HepG2 (cell line): ENCODE data around the gene CHDH. TPM values are rescaled to one million over a fixed set of nuclear protein-coding genes. Genes with fewer than 3 reads are reported as not detected.

Experiments used
- CBX1 ChIP-seq: IDR thresholded peaks from one replicate; pipeline ENCODE4 v1.6.1; 2016; ENCODE audit warnings: antibody characterized with exemption, low read depth
- GABPA ChIP-seq, 2 experiments: IDR thresholded peaks; 2 replicates each; pipeline ENCODE4 v1.6.1; 2011 to 2016; ENCODE audit warnings: low read depth in 2 of 2, low read length in 1 of 2, missing biosample characterization in 1 of 2, missing genetic modification characterization in 1 of 2
- GMEB1 ChIP-seq: sonication (generic); formaldehyde crosslinking; IDR thresholded peaks from 2 replicates; pipeline ENCODE4 v1.5.1; 2020; ENCODE audit warnings: missing genetic modification reagents, mild to moderate bottlenecking, borderline replicate concordance
- KDM2A ChIP-seq: sonication (generic); formaldehyde crosslinking; IDR thresholded peaks from 2 replicates; pipeline ENCODE4 v1.4.0; 2020; ENCODE audit warnings: low read depth, missing genetic modification reagents, borderline replicate concordance
- KDM5B ChIP-seq: sonication (generic); formaldehyde crosslinking; IDR thresholded peaks from 2 replicates; pipeline ENCODE4 v1.4.0; 2020; ENCODE audit warnings: missing genetic modification reagents, mild to moderate bottlenecking, borderline replicate concordance
- MED8 ChIP-seq: sonication (generic); formaldehyde crosslinking; IDR thresholded peaks from 2 replicates; pipeline ENCODE4 v1.8.1; 2023; ENCODE audit warnings: mild to moderate bottlenecking, missing genetic modification reagents; ENCODE audit not compliant: insufficient replicate concordance
- PAF1 ChIP-seq: IDR thresholded peaks from 2 replicates; pipeline ENCODE4 v1.6.1; 2016; ENCODE audit warnings: missing genetic modification reagents, missing compliant biosample characterization
- REPIN1 ChIP-seq: sonication (generic); formaldehyde crosslinking; IDR thresholded peaks from 2 replicates; pipeline ENCODE4 v1.8.0; 2022; ENCODE audit warnings: missing genetic modification reagents, low read depth, mild to moderate bottlenecking, borderline replicate concordance
- RFX5 ChIP-seq: IDR thresholded peaks from 2 replicates; pipeline ENCODE4 v1.6.1; 2011; ENCODE audit warnings: low read depth, low read length, improper control_type of control experiment
- SMARCE1 ChIP-seq: fragments of 450-650 bp; IDR thresholded peaks from 2 replicates; pipeline ENCODE4 v1.6.1; 2017; ENCODE audit warnings: borderline replicate concordance
- SP2 ChIP-seq: sonication (generic); formaldehyde crosslinking; IDR thresholded peaks from 2 replicates; pipeline ENCODE4 v1.5.1; 2020; ENCODE audit warnings: mild to moderate bottlenecking, missing genetic modification reagents
- TARDBP ChIP-seq: sonication (generic); formaldehyde crosslinking; IDR thresholded peaks from 2 replicates; pipeline ENCODE4 v1.8.0; 2022; ENCODE audit warnings: mild to moderate bottlenecking, missing genetic modification reagents
- ZBTB14 ChIP-seq: sonication (generic); formaldehyde crosslinking; IDR thresholded peaks from 2 replicates; pipeline ENCODE4 v1.4.0; 2020; ENCODE audit warnings: missing genetic modification reagents
- ZBTB7B ChIP-seq: sonication (generic); formaldehyde crosslinking; IDR thresholded peaks from 2 replicates; pipeline ENCODE4 v1.4.0; 2020; ENCODE audit warnings: missing genetic modification reagents
- ZNF280D ChIP-seq: sonication (generic); formaldehyde crosslinking; IDR thresholded peaks from 2 replicates; pipeline ENCODE4 v1.5.1; 2020; ENCODE audit warnings: mild to moderate bottlenecking, missing genetic modification reagents
- ZNF530 ChIP-seq: sonication (generic); formaldehyde crosslinking; IDR thresholded peaks from 2 replicates; pipeline ENCODE4 v1.5.0; 2020; ENCODE audit warnings: low read depth, mild to moderate bottlenecking, missing genetic modification reagents
- ZNF710 ChIP-seq: sonication (generic); formaldehyde crosslinking; IDR thresholded peaks from 2 replicates; pipeline ENCODE4 v1.5.0; 2020; ENCODE audit warnings: mild to moderate bottlenecking, missing genetic modification reagents, borderline replicate concordance
- ZSCAN21 ChIP-seq: sonication (generic); formaldehyde crosslinking; IDR thresholded peaks from 2 replicates; pipeline ENCODE4 v1.8.0; 2022; ENCODE audit warnings: mild to moderate bottlenecking, missing genetic modification reagents, moderate library complexity, borderline replicate concordance
- ZSCAN25 ChIP-seq: sonication (generic); formaldehyde crosslinking; IDR thresholded peaks from 2 replicates; pipeline ENCODE4 v1.8.0; 2022; ENCODE audit warnings: mild to moderate bottlenecking, missing genetic modification reagents
- polyA plus RNA-seq, 8 experiments: library from polyadenylated mRNA; depleted of rRNA in 3 of 8; stranded (reverse) in 7 of 8; unstranded in 1 of 8; fragments of >200 nt; fragmentation: Illumina TruSeq in 4 of 8; extraction: Trizol in 4 of 8; gene quantifications; 2 replicates each; pipeline versions ENCODE4 v1.2.1 to v1.2.3, GENCODE V29; 2011 to 2016; ENCODE audit warnings: low read depth in 4 of 8, missing spikeins in 1 of 8, mixed read lengths in 1 of 8; ENCODE audit not compliant: insufficient read depth in 1 of 8
- total RNA-seq, 5 experiments: library from RNA; depleted of rRNA; stranded (reverse); fragments of >200 nt; fragmentation: Illumina TruSeq; extraction: Trizol; gene quantifications; 2 replicates each; pipeline ENCODE4 v1.2.3, GENCODE V29; 2016; ENCODE audit warnings: low read depth in 1 of 5

Gene CHDH
- total and polyA plus RNA-seq, 2 of the 13 experiments (the other 11 are each of a cell fraction or from before 2014, with no cell fraction given): 28.1 to 48.9 TPM

GRCh38 chr3:53891497-53892285 is 45.5 kb upstream of the CHDH start, which contains the start of gene SELENOK (continued):
- TF ChIP-seq ZSCAN25 (CRISPR knock-in tag): 0 out of 2 replicates have a peak, but pooled peaks have one; percentile 10
- TF ChIP-seq MED8 (CRISPR knock-in tag): peak; percentile 22
- TF ChIP-seq RFX5: peak; percentile 86
- peak; percentile 84 for TF ChIP-seq GABPA (IDR thresholded peaks at IDR 0.05; ENCODE audit: low read depth, low read length)
- TF ChIP-seq GABPA (CRISPR knock-in tag; IDR thresholded peaks at IDR 0.05; ENCODE audit: low read depth): peak; percentile 98
- peak; percentile 81 for TF ChIP-seq GMEB1 (CRISPR knock-in tag)
- TF ChIP-seq ZNF530 (CRISPR knock-in tag): no peak
- TF ChIP-seq TARDBP (CRISPR knock-in tag): peak; percentile 60
- TF ChIP-seq ZBTB7B (CRISPR knock-in tag): no peak
- peak; percentile 64; the same call in 1 of the 2 replicates for TF ChIP-seq ZSCAN21
- TF ChIP-seq KDM5B (CRISPR knock-in tag): peak; percentile 74; the same call in 1 of the 2 replicates
- TF ChIP-seq ZBTB14 (CRISPR knock-in tag): 0 out of 2 replicates have a peak, but pooled peaks have one; percentile 19
- TF ChIP-seq PAF1 (CRISPR knock-in tag): no peak
- peak; percentile 2 for TF ChIP-seq CBX1
- 0 out of 2 replicates have a peak, but pooled peaks have one; percentile 24 for TF ChIP-seq ZNF710 (CRISPR knock-in tag)
- TF ChIP-seq SP2 (CRISPR knock-in tag): peak; percentile 61
- no peak; the same call in 1 of the 2 replicates for TF ChIP-seq REPIN1 (CRISPR knock-in tag)
- no peak for TF ChIP-seq SMARCE1
- TF ChIP-seq ZNF280D (CRISPR knock-in tag): peak; percentile 60; the same call in 1 of the 2 replicates
- peak; percentile 89 for TF ChIP-seq KDM2A
